Omental fat pad (tissue), 4 donors: ENCODE results near the gene NRP1. TPM values are rescaled to one million over a fixed set of nuclear protein-coding genes. Genes with fewer than 3 reads are reported as not detected.

Experiments
- ATAC-seq: fragments of 150-250 bp; one replicate; pipeline ENCODE4 v1.9.1; 2016; ENCODE audit warnings: mild to moderate bottlenecking, moderate library complexity; ENCODE audit not compliant: low FRiP score
- DNase-seq: peaks from one replicate; pipeline ENCODE4 v3.0.0-alpha.2; 2019; ENCODE audit warnings: low spot score
- total RNA-seq, 4 donors: library from RNA; depleted of rRNA; stranded (reverse); fragments of >200 nt; gene quantifications; one replicate each; pipeline ENCODE4 v1.1.0, GENCODE V29; 2016
- TF ChIP-seq, protein P1 (sequence below), 3 donors: fragments of 450-650 bp; IDR thresholded peaks; one replicate each; pipeline ENCODE4 v1.5.1; 2016 to 2017; ENCODE audit warnings: antibody characterized with exemption in 3 of 3, mild to moderate bottlenecking in 3 of 3, moderate library complexity in 2 of 3

Gene NRP1
- total RNA-seq, 4 donors from 2014 or later = 72.8 to 223 (median 178) TPM

- no peak for ATAC-seq
- TF ChIP-seq, protein P1, sequence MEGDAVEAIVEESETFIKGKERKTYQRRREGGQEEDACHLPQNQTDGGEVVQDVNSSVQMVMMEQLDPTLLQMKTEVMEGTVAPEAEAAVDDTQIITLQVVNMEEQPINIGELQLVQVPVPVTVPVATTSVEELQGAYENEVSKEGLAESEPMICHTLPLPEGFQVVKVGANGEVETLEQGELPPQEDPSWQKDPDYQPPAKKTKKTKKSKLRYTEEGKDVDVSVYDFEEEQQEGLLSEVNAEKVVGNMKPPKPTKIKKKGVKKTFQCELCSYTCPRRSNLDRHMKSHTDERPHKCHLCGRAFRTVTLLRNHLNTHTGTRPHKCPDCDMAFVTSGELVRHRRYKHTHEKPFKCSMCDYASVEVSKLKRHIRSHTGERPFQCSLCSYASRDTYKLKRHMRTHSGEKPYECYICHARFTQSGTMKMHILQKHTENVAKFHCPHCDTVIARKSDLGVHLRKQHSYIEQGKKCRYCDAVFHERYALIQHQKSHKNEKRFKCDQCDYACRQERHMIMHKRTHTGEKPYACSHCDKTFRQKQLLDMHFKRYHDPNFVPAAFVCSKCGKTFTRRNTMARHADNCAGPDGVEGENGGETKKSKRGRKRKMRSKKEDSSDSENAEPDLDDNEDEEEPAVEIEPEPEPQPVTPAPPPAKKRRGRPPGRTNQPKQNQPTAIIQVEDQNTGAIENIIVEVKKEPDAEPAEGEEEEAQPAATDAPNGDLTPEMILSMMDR (IDR thresholded peaks at IDR 0.05) = no peak
- no peak for DNase-seq
Measured at GRCh38 chr10:33350041-33350440, 15.6 kb upstream of the NRP1 start.

DNA sequence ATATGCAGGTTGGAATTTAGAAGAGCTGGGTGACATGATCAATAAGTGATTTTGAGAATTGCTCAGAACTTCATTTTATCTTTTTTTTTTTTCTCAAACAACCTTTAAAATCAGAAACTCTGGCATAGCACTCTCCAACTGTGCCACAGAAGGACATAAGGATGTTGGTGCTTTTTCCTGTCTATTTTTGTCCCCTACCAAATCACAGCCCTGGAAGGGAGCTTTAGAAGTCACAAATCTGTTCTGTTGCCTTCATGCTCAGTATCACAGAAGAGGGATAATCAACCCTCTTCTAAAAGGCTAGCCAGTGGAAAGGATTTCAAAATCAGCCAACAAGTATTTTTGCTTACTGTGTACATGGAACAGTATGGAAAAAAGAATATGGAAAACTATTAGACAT, 14.8 kb upstream of the NRP1 start:
- DNase-seq = no peak
- TF ChIP-seq, protein P1 (IDR thresholded peaks at IDR 0.05) = no peak
- ATAC-seq = no peak

DNA sequence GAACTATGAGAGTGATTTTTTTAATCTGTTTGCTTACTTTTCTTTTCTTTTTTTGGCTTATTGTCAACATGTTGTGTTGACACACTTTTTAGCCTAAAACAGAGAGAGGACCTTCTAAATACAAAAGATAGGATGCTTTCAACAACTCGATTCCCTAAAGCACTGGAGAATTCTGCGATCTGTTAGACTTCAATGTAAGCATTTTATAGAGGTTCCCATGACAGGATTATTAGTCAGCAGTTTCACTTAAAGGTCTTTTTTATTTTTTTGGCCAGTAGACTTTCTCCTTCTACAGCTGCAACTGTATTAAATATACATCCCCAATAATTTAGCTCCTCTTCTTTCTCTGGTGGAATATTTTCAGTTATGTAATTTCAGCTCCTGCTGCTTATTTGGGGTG, 12.7 kb upstream of the NRP1 start:
- TF ChIP-seq, protein P1 (IDR thresholded peaks at IDR 0.05) = no peak
- DNase-seq (no peak), ATAC-seq (no peak)

GRCh38 chr10:33345236-33345635, 10.8 kb upstream of the NRP1 start:
- ATAC-seq (no peak), DNase-seq (no peak)
- TF ChIP-seq, protein P1 (IDR thresholded peaks at IDR 0.05) = no peak

- DNase-seq = no peak
- no peak for ATAC-seq
Measured at GRCh38 chr10:33344676-33345075, 10.2 kb upstream of the NRP1 start.

DNA sequence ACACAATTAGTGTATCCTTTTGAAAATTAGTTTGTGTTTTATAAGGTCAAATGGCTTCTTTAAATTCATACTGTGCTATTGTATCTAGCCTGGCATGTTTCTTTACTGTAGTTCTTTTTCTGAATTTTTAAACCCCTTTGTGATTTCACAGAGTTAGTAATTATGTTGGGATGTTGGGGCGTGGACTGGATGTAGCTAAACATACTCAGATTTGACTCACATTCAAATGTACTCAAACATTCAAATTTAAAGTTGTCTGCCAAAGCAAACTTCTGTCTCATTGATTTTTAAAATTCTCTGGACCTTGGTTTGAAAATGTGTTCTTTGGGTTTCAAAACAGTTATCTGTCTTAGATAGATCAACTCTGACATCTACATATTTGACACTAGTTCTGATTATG, 7.2 kb upstream of the NRP1 start:
- TF ChIP-seq, protein P1 (IDR thresholded peaks at IDR 0.05) = no peak
- ATAC-seq = no peak

More at GRCh38 chr10:33344676-33345075, 10.2 kb upstream of the NRP1 start:
- TF ChIP-seq, protein P1 (IDR thresholded peaks at IDR 0.05) = no peak

DNA sequence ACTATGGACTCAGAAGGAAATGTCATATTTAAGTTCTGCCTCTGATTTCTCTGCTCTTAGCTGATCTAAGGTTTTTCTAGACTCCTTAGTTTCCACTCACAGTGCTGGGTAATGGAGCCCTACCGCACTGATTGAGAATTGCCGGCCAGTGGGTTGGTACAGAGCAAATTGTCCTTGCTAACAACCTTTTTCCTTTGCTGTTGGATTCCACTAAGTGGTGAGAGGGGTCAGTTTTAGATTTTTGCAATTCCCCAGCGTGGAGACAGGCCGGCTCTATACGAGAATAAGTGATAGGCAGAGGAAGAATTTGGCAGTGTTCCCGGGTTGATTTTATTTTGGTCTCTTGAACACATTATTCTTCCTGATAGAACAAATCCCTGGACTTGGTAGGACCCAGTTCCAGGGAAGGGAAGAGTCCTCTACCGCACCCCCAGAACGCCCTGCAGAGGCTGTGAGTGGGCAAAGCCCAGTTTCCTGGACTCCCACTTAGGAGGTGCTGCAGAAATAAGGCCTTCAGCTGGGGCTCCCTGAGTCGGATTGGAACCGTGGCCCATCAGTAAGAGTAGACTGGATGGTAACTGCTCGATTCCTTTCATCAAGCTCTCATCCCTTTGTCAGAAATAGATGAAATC, 3.0 kb upstream of the NRP1 start:
- TF ChIP-seq, protein P1 (IDR thresholded peaks at IDR 0.05) = no peak
- DNase-seq (no peak), ATAC-seq (no peak)

More for the DNA sequence above, 7.2 kb upstream of the NRP1 start:
- no peak for DNase-seq
